Fibroblast of lung (primary cell): ENCODE data around the gene ALG3. TPM values are rescaled to one million over a fixed set of nuclear protein-coding genes. Genes with fewer than 3 reads are reported as not detected.
A peak's percentile ranks its signal among the peaks of the same experiment; 100 is the strongest.
"Not testable (repeated sequence)": the region's sequence is repeated elsewhere in the genome, so short reads cannot be mapped to it uniquely, and the experiment has no call there.

Experiments used
- DNase-seq, 2 donors: peaks; one replicate each; pipeline versions ENCODE4 v3.0.0 to v3.0.0-alpha.2; 2010; ENCODE audit warnings: low read depth in 2 of 2
- H2AFZ ChIP-seq: 2 replicates; pipeline ENCODE4 v1.5.1; 2012; ENCODE audit warnings: low read length, control low read depth, inconsistent platforms
- H3K27ac ChIP-seq: 2 replicates; pipeline ENCODE4 v1.5.1; 2011; ENCODE audit warnings: low read length, control low read depth; ENCODE audit not compliant: insufficient read depth
- H3K27me3 ChIP-seq: 2 replicates; pipeline ENCODE4 v1.5.1; 2011; ENCODE audit warnings: mild to moderate bottlenecking, low read length; ENCODE audit not compliant: control insufficient read depth, insufficient read depth
- H3K36me3 ChIP-seq: 2 replicates; pipeline ENCODE4 v1.5.1; 2011; ENCODE audit warnings: low read length; ENCODE audit not compliant: control insufficient read depth, insufficient read depth
- H3K4me1 ChIP-seq: 2 replicates; pipeline ENCODE4 v1.5.1; 2011; ENCODE audit warnings: low read length; ENCODE audit not compliant: control insufficient read depth, insufficient read depth; ENCODE audit errors: extremely low read depth
- H3K4me2 ChIP-seq: 2 replicates; pipeline ENCODE4 v1.5.1; 2011; ENCODE audit warnings: low read length, control low read depth; ENCODE audit not compliant: insufficient read depth; ENCODE audit errors: extremely low read depth
- H3K4me3 ChIP-seq, 4 experiments: fragments of 200-600 bp in 1 of 4; sonication (generic) in 1 of 4; replicated peaks in 1 of 4; 2 replicates each; pipeline ENCODE4 v1.5.1; 2011 to 2016; ENCODE audit warnings: low read length in 4 of 4, low read depth in 3 of 4, mild to moderate bottlenecking in 3 of 4, control low read depth in 2 of 4, inconsistent platforms in 1 of 4, mixed read lengths in 1 of 4; ENCODE audit not compliant: insufficient read depth in 1 of 4; ENCODE audit errors: control extremely low read depth in 1 of 4
- H3K79me2 ChIP-seq: 2 replicates; pipeline ENCODE4 v1.5.1; 2012; ENCODE audit warnings: mild to moderate bottlenecking, low read length, inconsistent platforms; ENCODE audit not compliant: control insufficient read depth, insufficient read depth
- H3K9ac ChIP-seq: 2 replicates; pipeline ENCODE4 v1.5.1; 2011; ENCODE audit warnings: mild to moderate bottlenecking, low read length, control low read depth; ENCODE audit not compliant: insufficient read depth
- H3K9me3 ChIP-seq: 2 replicates; pipeline ENCODE4 v1.5.1; 2012; ENCODE audit warnings: low read depth, low read length; ENCODE audit not compliant: control insufficient read depth, insufficient read depth
- H4K20me1 ChIP-seq: 2 replicates; pipeline ENCODE4 v1.5.1; 2011; ENCODE audit warnings: low read length; ENCODE audit not compliant: control insufficient read depth, insufficient read depth; ENCODE audit errors: extremely low read depth
- CTCF ChIP-seq, 2 donors: IDR thresholded peaks in 1 of 2; conservative IDR thresholded peaks in 1 of 2; 1 replicate in 1 of 2; 2 replicates in 1 of 2; pipeline ENCODE4 v1.5.1; 2011 to 2012; ENCODE audit warnings: low read length in 2 of 2, control low read depth in 1 of 2, inconsistent platforms in 1 of 2, low read depth in 1 of 2, mild to moderate bottlenecking in 1 of 2
- EZH2 ChIP-seq: IDR thresholded peaks from 2 replicates; pipeline ENCODE4 v1.5.1; 2012; ENCODE audit warnings: low read length, control low read depth, mild to moderate bottlenecking; ENCODE audit errors: missing control alignments
- polyA plus RNA-seq, 2 donors: library from polyadenylated mRNA; depleted of rRNA in 1 of 2; stranded (reverse) in 1 of 2; unstranded in 1 of 2; fragments of >200 nt; gene quantifications; 2 replicates each; pipeline ENCODE4 v1.2.1, GENCODE V29; 2011 to 2012; ENCODE audit warnings: missing spikeins in 1 of 2
- total RNA-seq: library from RNA; depleted of rRNA; stranded (reverse); fragments of >200 nt; gene quantifications from 2 replicates; pipeline ENCODE4 v1.2.1, GENCODE V29; 2014

The ALG3 gene
- total and polyA plus RNA-seq, 2 donors (not counting 1 experiment from before 2014, with no cell fraction given), result 21.6 to 27.2 TPM

GRCh38 chr3:184275381-184275701 is 26.6 kb upstream of the ALG3 start:
- H3K79me2 ChIP-seq, result no peaks in the 10 kb centered on the region
- H4K20me1 ChIP-seq, result no peaks in the 10 kb centered on the region
- no peak overlapping the region for H3K4me2 ChIP-seq
- H3K9ac ChIP-seq, result no peak overlapping the region
- peak overlapping the region in 2 of 4 experiments; percentile 24 to 25 for H3K4me3 ChIP-seq
- no peak overlapping the region for H2AFZ ChIP-seq
- H3K9me3 ChIP-seq, result no peaks in the 10 kb centered on the region
- H3K36me3 ChIP-seq, result no peaks in the 10 kb centered on the region
- TF ChIP-seq CTCF (conservative IDR thresholded peaks at IDR 0.05 in 1 of 2, IDR thresholded peaks at IDR 0.05 in 1 of 2; ENCODE audit: low read depth in 1 of 2, low read length in 2 of 2) (no peak), EZH2 (peak; percentile 97)
- no peak overlapping the region for H3K27ac ChIP-seq
- peaks cover 28% of the 10 kb centered on the region for H3K27me3 ChIP-seq
- DNase-seq, result no peak
- H3K4me1 ChIP-seq, result no peaks in the 10 kb centered on the region

- Histone ChIP-seq H3K4me3 (no peak overlapping the region), H3K9ac (no peak overlapping the region), H3K36me3 (no peaks in the 10 kb centered on the region), H4K20me1 (no peaks in the 10 kb centered on the region), H3K27ac (no peak overlapping the region), H3K27me3 (peaks cover 20% of the 10 kb centered on the region), H2AFZ (no peak overlapping the region), H3K4me1 (no peaks in the 10 kb centered on the region), H3K9me3 (no peaks in the 10 kb centered on the region), H3K4me2 (no peak overlapping the region), H3K79me2 (no peaks in the 10 kb centered on the region)
- no peak for DNase-seq
- TF ChIP-seq EZH2 (no peak), CTCF (conservative IDR thresholded peaks at IDR 0.05 in 1 of 2, IDR thresholded peaks at IDR 0.05 in 1 of 2; ENCODE audit: low read depth in 1 of 2, low read length in 2 of 2) (no peak)
Observed at GRCh38 chr3:184272269-184272668, 23.5 kb upstream of the ALG3 start.

GRCh38 chr3:184267249-184267648 is 18.5 kb upstream of the ALG3 start:
- not testable (repeated sequence) for H3K27me3 ChIP-seq, H3K36me3 ChIP-seq, H4K20me1 ChIP-seq, H3K27ac ChIP-seq, H3K4me1 ChIP-seq, H2AFZ ChIP-seq, H3K4me2 ChIP-seq, H3K4me3 ChIP-seq, H3K9ac ChIP-seq, H3K9me3 ChIP-seq, DNase-seq, H3K79me2 ChIP-seq
